T-cell (primary cell): Measurements from ENCODE around the gene LDLRAD4. TPM values are rescaled to one million over a fixed set of nuclear protein-coding genes. Genes with fewer than 3 reads are reported as not detected.

Source experiments
- ATAC-seq, 4 experiments: fragments of 200-7000 bp in 3 of 4; fragments of 150-1000 bp in 1 of 4; cut with Tn5 transposase; replicated peaks in 1 of 4; 1 replicate in 3 of 4; 2 replicates in 1 of 4; pipeline ENCODE4 v1.10.0; 2021; ENCODE audit warnings: moderate library complexity in 3 of 4, mild to moderate bottlenecking in 2 of 4, moderate number of reproducible peaks in 1 of 4
- CTCF ChIA-PET, 2 donors: fragments of 300-600 bp; sonication (Branson Sonifier 250); formaldehyde crosslinking; loops; one replicate each; lab custom pipeline; 2022; ENCODE audit warnings: antibody characterized with exemption in 2 of 2; lab: Charles Lee
- POLR2A ChIA-PET, 2 donors: fragments of 300-600 bp; sonication (Branson Sonifier 250); formaldehyde crosslinking; loops; one replicate each; lab custom pipeline; 2022; ENCODE audit warnings: antibody characterized with exemption in 2 of 2; lab: Charles Lee
- DNase-seq, 35 experiments: peaks; one replicate each; pipeline versions ENCODE4 v3.0.0 to v3.0.0-alpha.2; 2013 to 2023
- H3K27ac ChIP-seq: one replicate; pipeline ENCODE4 v1.5.1; 2013; ENCODE audit warnings: low read length
- H3K27me3 ChIP-seq, 2 experiments: replicated peaks in 1 of 2; 1 replicate in 1 of 2; 2 replicates in 1 of 2; pipeline versions ENCODE4 v1.6.1 to v1.7.0; 2013; ENCODE audit warnings: low read length in 1 of 2, mixed read lengths in 1 of 2; ENCODE audit not compliant: control insufficient read depth in 2 of 2, insufficient read depth in 2 of 2; ENCODE audit errors: extremely low read depth in 1 of 2
- H3K36me3 ChIP-seq, 2 donors: 1 replicate in 1 of 2; 2 replicates in 1 of 2; pipeline versions ENCODE4 v1.6.1 to v1.7.0; 2013; ENCODE audit warnings: low read length in 1 of 2; ENCODE audit not compliant: control insufficient read depth in 2 of 2, insufficient read depth in 1 of 2; ENCODE audit errors: extremely low read depth in 1 of 2
- H3K4me1 ChIP-seq, 2 experiments: 1 replicate in 1 of 2; 2 replicates in 1 of 2; pipeline versions ENCODE4 v1.6.1 to v1.7.0; 2013; ENCODE audit warnings: low read length in 2 of 2, mixed read lengths in 1 of 2; ENCODE audit not compliant: insufficient read depth in 2 of 2, control insufficient read depth in 1 of 2; ENCODE audit errors: extremely low read depth in 1 of 2
- H3K4me3 ChIP-seq, 2 donors: 1 replicate in 1 of 2; 2 replicates in 1 of 2; pipeline versions ENCODE4 v1.5.1 to v1.7.0; 2013; ENCODE audit warnings: mild to moderate bottlenecking in 2 of 2, low read length in 1 of 2, moderate library complexity in 1 of 2; ENCODE audit not compliant: control insufficient read depth in 1 of 2; ENCODE audit errors: extremely low read depth in 1 of 2
- H3K9me3 ChIP-seq: 2 replicates; pipeline ENCODE4 v1.7.0; 2013
- H3K27ac Mint-ChIP-seq, 2 donors: one replicate each; pipeline ENCODE4 v1.8.0; 2020 to 2021; ENCODE audit warnings: mild to moderate bottlenecking in 2 of 2, mixed read lengths in 2 of 2
- H3K27me3 Mint-ChIP-seq, 2 donors: one replicate each; pipeline ENCODE4 v1.8.0; 2021 to 2022; ENCODE audit warnings: mixed read lengths in 2 of 2
- H3K36me3 Mint-ChIP-seq: one replicate; pipeline ENCODE4 v1.8.0; 2021; ENCODE audit warnings: mixed read lengths
- H3K4me1 Mint-ChIP-seq, 3 donors: one replicate each; pipeline ENCODE4 v1.8.0; 2020 to 2022; ENCODE audit warnings: mixed read lengths in 3 of 3, mild to moderate bottlenecking in 1 of 3
- H3K4me3 Mint-ChIP-seq, 3 donors: one replicate each; pipeline ENCODE4 v1.8.0; 2020 to 2022; ENCODE audit warnings: mild to moderate bottlenecking in 3 of 3, mixed read lengths in 3 of 3, moderate library complexity in 3 of 3
- H3K9me3 Mint-ChIP-seq, 3 donors: one replicate each; pipeline ENCODE4 v1.8.0; 2020 to 2022; ENCODE audit warnings: mixed read lengths in 3 of 3
- WGBS: methylation state at CpG from one replicate; pipeline ENCODE4 v1.1.5; 2013; ENCODE audit warnings: missing lambda C conversion rate; ENCODE audit not compliant: insufficient coverage; 5-methylcytosine and 5-hydroxymethylcytosine counted together
- total RNA-seq, 35 experiments: library from RNA in 6 of 35; stranded (reverse) in 6 of 35; fragments of 120-200 nt in 1 of 35; gene quantifications; one replicate each; pipeline versions ENCODE4 v1.2.1 to v1.2.4 and lab custom pipeline; 2013 to 2026

The LDLRAD4 gene
- total RNA-seq, 5 donors from 2014 or later (not counting 1 experiment from before 2014, with no cell fraction given), result 57.6 to 80.8 (median 72.4) TPM

DNA sequence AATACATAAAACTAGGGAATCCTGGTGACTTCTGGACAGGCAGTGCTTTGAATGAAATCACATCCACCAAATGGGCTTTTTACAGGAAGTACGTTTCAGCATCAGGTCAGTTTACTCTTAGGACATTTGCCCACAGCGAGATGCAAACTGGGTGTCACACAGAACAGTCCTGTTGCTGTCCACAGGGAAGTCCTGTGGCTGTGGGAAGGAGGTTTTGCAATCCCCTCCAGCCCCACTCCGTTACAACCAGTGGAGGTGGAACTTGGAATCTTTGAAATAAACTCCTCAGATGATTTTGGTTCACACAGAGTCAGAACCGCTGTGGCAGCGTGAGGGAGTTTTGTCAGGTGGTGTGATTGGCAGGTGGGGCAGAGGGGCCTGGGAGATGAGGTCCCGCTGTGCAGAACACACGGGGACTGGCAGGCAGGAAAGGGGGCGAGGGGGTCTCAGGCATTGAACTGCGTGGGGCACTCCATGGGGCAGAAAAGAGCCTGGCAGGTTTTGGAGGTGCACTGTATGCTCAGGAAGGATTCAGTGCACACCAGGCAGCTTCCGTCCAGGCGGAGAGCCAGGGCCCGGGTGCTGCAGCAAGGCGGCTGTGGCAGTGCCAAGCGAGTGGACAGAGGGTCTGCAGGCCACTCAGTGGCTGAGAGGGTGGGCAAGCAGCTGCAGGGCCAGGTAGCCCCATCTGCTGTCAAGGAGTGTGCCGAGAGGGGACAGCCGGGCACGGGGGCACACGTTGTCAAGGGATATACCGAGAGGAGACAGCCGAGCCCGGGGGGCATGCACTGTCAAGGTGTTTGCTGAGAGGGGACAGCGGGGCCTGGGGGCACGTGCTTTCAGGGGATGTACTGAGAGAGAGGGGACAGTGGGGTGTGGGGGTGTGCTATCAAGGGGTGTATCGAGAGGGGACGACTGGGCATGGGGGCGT, 148.7 kb downstream of the LDLRAD4 start:
- H3K27ac ChIP-seq, result no peak overlapping the region
- POLR2A ChIA-PET, result no interaction called here
- Mint-ChIP-seq H3K36me3 (no peaks in the 10 kb centered on the region), H3K4me1 (peaks cover 27 to 39% (median 31%) of the 10 kb centered on the region in 3 donors), H3K27me3 (no peaks in the 10 kb centered on the region), H3K4me3 (no peak overlapping the region), H3K27ac (no peak overlapping the region), H3K9me3 (no peaks in the 10 kb centered on the region)
- no peak overlapping the region for H3K4me3 ChIP-seq
- WGBS, result 90% methylated on average over 22 of the region's 26 CpGs
- H3K4me1 ChIP-seq, result peaks cover 12 to 25% of the 10 kb centered on the region in 2 experiments
- peaks cover 0 to 5% of the 10 kb centered on the region in 2 experiments for H3K27me3 ChIP-seq
- CTCF ChIA-PET, result no interaction called here
- DNase-seq (no peak), ATAC-seq (no peak)
- no peaks in the 10 kb centered on the region for H3K36me3 ChIP-seq
- H3K9me3 ChIP-seq, result no peaks in the 10 kb centered on the region

DNA sequence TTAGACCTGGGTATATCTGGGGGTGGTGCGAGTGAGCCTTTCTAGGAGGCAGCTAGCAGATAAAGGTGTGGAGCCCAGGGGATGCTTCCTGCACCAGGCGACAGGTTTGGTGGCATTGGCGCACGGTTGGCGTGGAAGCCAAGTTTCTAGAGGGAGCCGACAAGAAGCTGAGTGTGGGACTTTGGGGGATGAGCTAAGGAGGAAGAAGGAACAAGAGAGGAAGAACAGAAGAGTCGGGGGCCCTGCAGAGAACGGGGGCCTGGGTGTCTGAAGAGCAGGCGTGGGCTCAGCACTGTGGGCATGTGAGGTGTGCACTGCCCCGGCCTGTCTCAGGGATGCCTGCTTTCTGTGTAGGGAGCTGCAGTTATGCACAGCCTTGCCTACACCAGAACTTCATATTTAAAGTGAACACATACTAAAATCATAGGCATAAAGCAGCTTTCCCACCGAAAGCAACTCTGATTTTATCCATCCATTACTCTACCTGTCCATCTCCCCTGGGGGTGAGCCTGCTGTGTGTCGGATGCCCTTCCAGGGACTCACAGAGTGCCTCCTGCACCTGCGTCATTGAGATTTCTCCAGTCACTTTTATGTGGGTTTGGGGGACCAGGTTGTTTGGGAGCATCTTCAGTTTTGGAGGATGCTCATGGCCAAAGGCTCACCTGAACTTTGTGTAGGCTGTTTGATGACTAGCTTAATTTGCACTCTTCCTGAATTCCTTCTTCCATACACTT, 149.7 kb downstream of the LDLRAD4 start:
- no peaks in the 10 kb centered on the region for H3K9me3 Mint-ChIP-seq
- 92% methylated on average over 9 of the region's 13 CpGs for WGBS
- ATAC-seq, result no peak

DNA sequence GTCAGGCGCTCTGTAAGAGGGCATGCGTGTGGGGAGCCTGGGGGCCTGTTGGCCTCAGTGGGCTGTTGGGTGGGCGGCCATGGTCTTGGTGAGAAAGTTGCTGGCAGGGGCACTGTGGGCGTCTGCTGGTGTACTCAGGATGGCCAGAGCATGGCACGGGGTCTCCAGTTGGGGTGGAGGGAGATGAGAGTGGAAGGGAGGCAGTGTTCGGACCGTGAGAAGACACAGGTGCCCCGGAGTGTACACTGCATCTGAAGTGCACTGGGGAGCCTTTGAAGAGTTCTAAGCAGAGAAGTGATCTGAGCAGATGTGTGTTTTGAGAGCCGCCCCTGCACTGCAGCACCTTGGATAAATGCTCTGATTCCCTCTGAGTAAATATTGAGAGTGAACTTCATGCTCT, 150.8 kb downstream of the LDLRAD4 start:
- H3K9me3 Mint-ChIP-seq, result no peaks in the 10 kb centered on the region
- H3K27ac Mint-ChIP-seq, result peak overlapping the region; percentile 60 to 77
- H3K27me3 Mint-ChIP-seq, result no peaks in the 10 kb centered on the region
- 60% methylated on average over 9 of the region's 9 CpGs for WGBS
- peaks cover 44 to 49% (median 45%) of the 10 kb centered on the region in 3 donors for H3K4me1 Mint-ChIP-seq
- H3K36me3 ChIP-seq, result no peaks in the 10 kb centered on the region
- DNase-seq (no peak), ATAC-seq (peak in 2 of 4 experiments; percentile 28 to 48)
- H3K27ac ChIP-seq, result no peak overlapping the region
- no peaks in the 10 kb centered on the region for H3K36me3 Mint-ChIP-seq
- ChIA-PET CTCF (no interaction called here), POLR2A (no interaction called here)
- peaks cover 0 to 5% of the 10 kb centered on the region in 2 experiments for H3K27me3 ChIP-seq
- peaks cover 20 to 35% of the 10 kb centered on the region in 2 experiments for H3K4me1 ChIP-seq
- H3K9me3 ChIP-seq, result no peaks in the 10 kb centered on the region
- peak overlapping the region in 1 of 3 donors; percentile 23 for H3K4me3 Mint-ChIP-seq
- H3K4me3 ChIP-seq, result no peak overlapping the region

More for the DNA sequence above, 149.7 kb downstream of the LDLRAD4 start:
- ChIA-PET POLR2A (interaction anchor here in 1 of 2 donors (1.0 kb wide), 1 partner anchor 14 kb away, joined by 3 read pairs; no protein-coding TSS in a partner anchor), CTCF (no interaction called here)
- H3K4me1 Mint-ChIP-seq, result peaks cover 37 to 45% (median 41%) of the 10 kb centered on the region in 3 donors
- peaks cover 0 to 5% of the 10 kb centered on the region in 2 experiments for H3K27me3 ChIP-seq
- H3K27ac Mint-ChIP-seq, result no peak overlapping the region
- no peak overlapping the region for H3K4me3 ChIP-seq
- H3K36me3 Mint-ChIP-seq, result no peaks in the 10 kb centered on the region
- H3K36me3 ChIP-seq, result no peaks in the 10 kb centered on the region
- no peak overlapping the region for H3K4me3 Mint-ChIP-seq
- peaks cover 20 to 32% of the 10 kb centered on the region in 2 experiments for H3K4me1 ChIP-seq
- H3K27me3 Mint-ChIP-seq, result no peaks in the 10 kb centered on the region
- DNase-seq, result no peak
- no peaks in the 10 kb centered on the region for H3K9me3 ChIP-seq
- H3K27ac ChIP-seq, result no peak overlapping the region

DNA sequence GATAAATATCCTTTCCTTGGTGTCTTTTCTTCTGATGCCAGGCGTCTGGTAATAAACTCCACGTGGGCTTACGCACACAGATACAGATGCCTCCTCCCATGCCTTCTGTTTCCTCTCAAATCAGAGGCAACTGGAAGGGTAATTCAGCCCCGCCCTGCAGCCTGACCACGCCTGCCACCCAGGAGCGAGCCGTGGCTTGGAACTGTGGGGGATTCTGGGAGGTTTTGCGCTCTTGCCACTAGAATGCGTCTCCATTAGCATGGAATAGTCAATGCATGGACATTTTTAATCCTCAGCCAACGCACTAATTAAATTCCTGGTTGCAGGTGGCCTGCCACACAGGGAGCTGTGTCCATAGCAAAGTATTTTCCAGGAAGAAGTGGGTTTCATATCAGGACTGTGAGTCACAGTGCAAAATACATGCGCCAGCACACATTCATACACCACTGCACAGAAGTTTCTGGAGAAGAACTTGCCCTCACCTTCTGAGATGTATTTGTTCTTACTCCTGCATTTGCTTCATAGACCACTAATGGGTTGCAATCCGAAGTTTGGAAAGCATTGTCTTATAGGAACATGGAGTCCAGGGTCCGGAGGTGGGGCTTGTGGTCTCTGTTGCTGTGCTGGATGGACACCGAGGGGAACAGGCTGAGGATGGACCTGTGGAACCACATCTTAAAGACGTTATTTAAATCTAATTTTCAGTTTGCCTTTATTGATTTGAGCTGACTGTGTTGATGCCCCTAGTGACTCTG, 151.4 kb downstream of the LDLRAD4 start:
- CTCF ChIA-PET, result no interaction called here
- Histone ChIP-seq H3K4me3 (no peak overlapping the region), H3K36me3 (no peaks in the 10 kb centered on the region), H3K27me3 (peaks cover 0 to 5% of the 10 kb centered on the region in 2 experiments), H3K4me1 (peaks cover 22 to 41% of the 10 kb centered on the region in 2 experiments), H3K9me3 (no peaks in the 10 kb centered on the region), H3K27ac (no peak overlapping the region)
- Mint-ChIP-seq H3K27me3 (no peaks in the 10 kb centered on the region), H3K27ac (peak overlapping the region; percentile 60 to 77), H3K4me3 (peak overlapping the region in 1 of 3 donors; percentile 23), H3K4me1 (peaks cover 46 to 55% (median 49%) of the 10 kb centered on the region in 3 donors), H3K9me3 (no peaks in the 10 kb centered on the region), H3K36me3 (no peaks in the 10 kb centered on the region)
- peak in 2 of 4 experiments; percentile 31 to 72 for ATAC-seq
- POLR2A ChIA-PET, result no interaction called here
- 40% methylated on average over 5 of the region's 15 CpGs for WGBS
- peak in 2 of 35 experiments; percentile 20 to 22 for DNase-seq

DNA sequence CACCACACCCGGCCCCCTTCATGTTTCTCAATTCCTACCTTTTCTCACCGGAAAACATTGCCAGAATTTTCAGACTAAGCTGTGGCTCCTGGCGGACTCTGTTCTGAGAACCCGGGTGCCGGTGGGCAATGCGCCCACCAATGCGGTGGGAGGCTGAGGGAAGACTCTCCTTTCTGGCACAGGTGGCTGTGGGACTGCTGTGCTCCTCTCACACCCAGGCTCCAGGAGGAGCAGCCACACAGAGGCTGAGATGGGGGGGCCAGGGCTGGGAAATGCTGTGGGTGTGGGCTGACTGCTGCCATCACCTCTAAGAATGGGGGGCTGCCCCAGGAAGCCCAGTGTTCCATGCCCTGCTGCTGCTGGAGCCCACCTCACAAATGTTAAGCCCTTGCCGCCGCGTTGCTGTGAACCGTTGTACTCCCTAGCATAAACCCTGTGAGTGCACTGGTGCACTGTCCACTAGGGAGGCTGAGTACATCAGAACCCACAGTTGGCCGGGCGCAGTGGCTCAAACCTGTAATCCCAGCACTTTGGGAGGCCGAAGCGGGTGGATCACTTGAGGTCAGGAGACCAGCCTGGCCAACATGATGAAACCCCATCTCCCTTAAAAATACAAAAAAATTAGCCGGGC, 152.6 kb downstream of the LDLRAD4 start:
- Mint-ChIP-seq H3K27me3 (no peaks in the 10 kb centered on the region), H3K4me1 (peaks cover 58 to 67% (median 61%) of the 10 kb centered on the region in 3 donors), H3K36me3 (no peaks in the 10 kb centered on the region), H3K9me3 (no peaks in the 10 kb centered on the region), H3K27ac (peak overlapping the region; percentile 76 to 85), H3K4me3 (peak overlapping the region in 1 of 3 donors; percentile 50)
- Histone ChIP-seq H3K4me1 (peaks cover 32 to 53% of the 10 kb centered on the region in 2 experiments), H3K27me3 (peaks cover 0 to 5% of the 10 kb centered on the region in 2 experiments), H3K27ac (no peak overlapping the region), H3K9me3 (no peaks in the 10 kb centered on the region), H3K4me3 (no peak overlapping the region), H3K36me3 (no peaks in the 10 kb centered on the region)
- CTCF ChIA-PET, result no interaction called here
- 95% methylated on average over 10 of the region's 16 CpGs for WGBS
- ATAC-seq (no peak), DNase-seq (no peak)
- POLR2A ChIA-PET, result no interaction called here
